Measurements from ENCODE around the gene PPP2R5A.
"Not testable (repeated sequence)": the region's sequence is repeated elsewhere in the genome, so short reads cannot be mapped to it uniquely, and the experiment has no call there.

Gene PPP2R5A

GRCh38 chr1:212267460-212267859, 17.8 kb upstream of the PPP2R5A start:
- DNase-seq (ENCODE audit: low read depth) = no peak

DNA sequence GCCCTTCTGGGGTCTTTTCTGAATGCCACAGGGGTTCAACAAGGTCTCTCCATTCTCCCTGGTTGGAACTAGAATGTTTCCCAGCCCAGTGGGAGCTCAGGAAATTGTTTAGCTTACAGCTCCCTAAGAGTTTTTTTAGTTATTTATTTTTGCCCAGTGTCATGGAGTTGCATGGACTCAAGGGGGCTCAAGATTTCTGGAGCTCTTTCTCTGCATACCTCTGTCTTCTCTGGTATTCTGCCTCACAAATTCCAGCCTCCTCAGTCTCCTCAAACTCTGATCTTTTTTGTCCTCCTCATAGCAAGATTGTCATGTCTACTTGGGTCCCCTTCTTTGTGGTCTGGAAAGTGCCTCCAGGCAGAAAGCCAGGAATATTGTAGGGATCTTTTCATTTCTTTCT, 15.9 kb upstream of the PPP2R5A start:
- no peak for DNase-seq (ENCODE audit: low read depth)

DNA sequence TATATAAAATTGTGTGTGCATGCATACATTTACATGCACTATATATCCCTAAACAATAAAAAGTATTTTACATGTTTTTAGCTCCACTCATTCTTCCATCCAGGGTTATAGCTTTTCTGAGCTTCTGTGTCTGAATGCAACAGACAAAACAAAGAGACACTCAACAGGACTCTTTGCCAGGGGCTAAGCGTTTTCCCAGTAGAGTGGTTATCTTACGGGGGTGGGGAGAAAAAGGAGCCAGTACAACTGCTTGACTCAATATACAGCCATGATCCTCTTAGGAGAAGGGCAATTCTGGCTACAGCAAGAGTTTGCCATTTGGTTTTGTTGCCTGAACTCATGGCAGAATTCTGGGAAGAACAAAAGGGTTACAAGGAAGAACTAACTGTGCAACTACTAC, 14.6 kb upstream of the PPP2R5A start:
- no peak for DNase-seq (ENCODE audit: low read depth)

DNA sequence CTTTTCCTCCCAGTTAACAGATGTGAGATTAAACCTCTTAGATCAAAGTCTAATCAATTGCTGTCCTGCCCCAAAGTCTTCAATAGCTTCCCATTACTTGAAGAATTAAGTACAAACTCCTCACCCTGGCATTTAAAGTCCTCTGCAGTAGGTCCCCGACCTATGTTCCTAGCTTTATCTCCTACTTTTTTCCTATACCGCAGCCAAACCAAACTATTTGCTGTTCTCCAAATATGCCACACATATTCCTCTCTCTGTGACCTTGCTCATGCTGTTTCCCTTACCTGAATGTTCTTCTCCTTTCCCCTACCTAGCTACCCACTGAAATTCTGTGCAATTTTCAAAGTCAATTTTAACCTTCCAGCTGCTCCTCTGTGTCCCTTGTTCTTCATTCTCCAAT, 14.0 kb upstream of the PPP2R5A start:
- no peak for DNase-seq (ENCODE audit: low read depth)

DNA sequence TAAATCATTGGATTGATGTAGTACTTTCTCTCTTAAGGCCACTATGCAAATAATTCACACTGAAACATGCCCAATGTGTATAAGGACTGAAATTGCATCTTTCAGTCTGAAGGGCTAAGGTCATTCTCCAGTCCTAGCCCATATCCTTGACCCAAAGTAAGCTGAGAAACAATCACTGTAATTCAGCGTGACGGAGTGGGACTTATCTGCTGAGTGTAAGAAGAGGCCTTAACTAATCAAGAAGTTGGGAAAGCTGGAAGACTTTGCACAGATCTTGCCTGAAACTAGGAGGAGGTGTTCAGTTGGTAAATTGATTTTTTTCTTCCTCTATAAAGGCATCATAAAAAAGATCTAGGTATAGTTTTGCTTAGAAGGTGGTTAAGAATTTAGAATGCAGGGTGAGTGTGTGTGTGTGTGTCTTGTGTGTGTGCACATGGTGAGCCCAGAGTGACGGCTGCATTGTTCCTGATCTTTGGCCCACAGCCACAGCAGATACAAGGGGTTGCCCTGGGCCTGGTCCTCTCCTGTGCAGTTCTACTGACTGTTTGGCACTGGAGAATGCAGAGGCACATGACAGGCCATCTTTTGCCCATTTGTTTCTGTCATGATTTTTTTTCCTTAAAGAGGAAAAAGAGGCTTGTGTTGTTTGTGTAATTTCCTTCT, 13.3 kb upstream of the PPP2R5A start:
- DNase-seq (ENCODE audit: low read depth) = no peak

- DNase-seq (ENCODE audit: low read depth) = no peak
Observed at GRCh38 chr1:212281590-212281989, 3.6 kb upstream of the PPP2R5A start.

GRCh38 chr1:212283741-212284140, 1.5 kb upstream of the PPP2R5A start:
- no peak for DNase-seq (ENCODE audit: low read depth)

DNA sequence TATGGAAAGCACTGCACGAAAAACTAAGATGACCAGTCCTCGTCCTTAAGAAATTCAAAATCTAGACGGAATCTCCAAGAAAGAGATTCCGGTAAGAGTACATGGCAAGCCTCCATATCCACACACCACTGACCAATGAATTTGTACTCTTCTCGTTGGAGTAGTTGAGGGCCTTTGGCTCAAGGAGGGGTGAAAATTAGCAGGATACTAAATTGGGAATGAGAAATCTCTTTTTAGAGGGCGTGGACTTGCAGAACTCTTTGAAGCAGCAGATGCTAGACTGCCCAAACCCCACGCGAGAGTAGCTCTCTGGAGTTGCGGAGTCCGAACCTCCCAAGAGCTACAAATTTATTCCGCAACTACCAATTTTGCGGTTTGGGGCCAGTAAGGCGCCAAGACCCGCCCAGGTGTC, 872 bp upstream of the PPP2R5A start:
- DNase-seq (ENCODE audit: low read depth) = no peak

DNA sequence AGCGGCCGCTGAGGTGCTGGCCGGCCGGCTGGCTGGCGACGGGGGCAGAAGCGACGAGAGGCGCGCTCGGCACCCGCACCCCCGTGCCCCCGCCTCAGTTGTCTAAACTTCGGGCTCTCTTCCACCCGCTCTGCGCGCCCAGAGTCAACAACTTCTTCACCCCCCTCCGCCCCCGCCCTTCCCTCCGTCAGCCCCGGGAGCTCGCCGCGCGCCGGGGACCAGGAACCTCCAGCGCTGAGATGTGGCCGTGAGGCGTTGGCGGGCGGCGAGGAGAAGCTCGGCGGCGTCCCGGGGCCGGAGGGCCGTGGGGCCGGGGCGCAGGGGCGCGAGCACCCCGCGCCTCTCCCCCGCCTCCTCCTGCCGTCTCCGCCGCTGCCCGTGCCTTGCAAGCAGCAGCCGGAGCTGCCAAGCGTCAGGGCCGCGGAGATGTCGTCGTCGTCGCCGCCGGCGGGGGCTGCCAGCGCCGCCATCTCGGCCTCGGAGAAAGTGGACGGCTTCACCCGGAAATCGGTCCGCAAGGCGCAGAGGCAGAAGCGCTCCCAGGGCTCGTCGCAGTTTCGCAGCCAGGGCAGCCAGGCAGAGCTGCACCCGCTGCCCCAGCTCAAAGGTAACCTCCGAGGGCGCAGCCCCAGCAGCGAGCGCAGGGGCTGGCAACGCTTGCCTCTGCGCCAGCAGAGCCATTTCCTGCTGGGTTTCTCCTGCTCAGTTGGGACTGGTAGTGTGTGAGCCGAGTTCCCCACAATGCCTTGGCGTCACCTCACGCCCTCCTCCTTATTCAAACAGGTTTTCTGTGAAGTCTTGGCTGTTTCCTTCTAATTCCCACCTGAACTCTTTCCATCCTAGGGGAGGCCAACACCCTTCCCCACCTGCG, 710 bp downstream of the PPP2R5A start:
- peak; percentile 57 for DNase-seq (ENCODE audit: low read depth)

DNA sequence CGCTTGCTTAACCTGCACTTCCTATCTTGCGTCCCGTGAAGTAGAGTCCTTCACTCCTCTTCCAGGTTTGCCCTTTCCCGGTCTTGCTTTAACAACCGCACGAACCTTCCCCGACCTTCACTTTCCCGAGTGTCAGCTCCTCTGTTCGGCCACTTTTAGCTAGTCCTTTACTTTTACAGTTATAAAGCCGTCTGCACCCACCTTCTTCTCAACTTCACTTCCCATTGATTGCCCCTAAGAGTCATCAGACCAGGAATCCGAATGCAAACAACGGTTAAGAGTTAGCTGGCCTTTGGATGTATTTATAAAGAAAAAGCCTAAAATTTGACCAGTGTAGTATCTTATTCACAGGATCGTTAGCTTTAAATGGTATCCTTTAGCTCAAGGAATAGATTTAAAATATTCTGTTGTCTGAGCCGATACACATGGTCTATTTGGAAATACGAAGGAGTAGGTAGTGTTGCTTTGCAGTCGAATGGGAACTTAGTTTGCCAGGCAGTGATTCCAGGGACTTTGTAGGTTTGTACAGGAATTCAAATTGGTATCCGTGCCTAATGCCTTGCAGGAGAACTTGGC, 1.4 kb downstream of the PPP2R5A start:
- no peak for DNase-seq (ENCODE audit: low read depth)

- DNase-seq (ENCODE audit: low read depth) = no peak
Observed at GRCh38 chr1:212287261-212287895, 2.2 kb downstream of the PPP2R5A start.

- DNase-seq (ENCODE audit: low read depth) = not testable (repeated sequence)
Observed at GRCh38 chr1:212287995-212288394, 2.8 kb downstream of the PPP2R5A start.

GRCh38 chr1:212288615-212289014, 3.4 kb downstream of the PPP2R5A start:
- no peak for DNase-seq (ENCODE audit: low read depth)

DNA sequence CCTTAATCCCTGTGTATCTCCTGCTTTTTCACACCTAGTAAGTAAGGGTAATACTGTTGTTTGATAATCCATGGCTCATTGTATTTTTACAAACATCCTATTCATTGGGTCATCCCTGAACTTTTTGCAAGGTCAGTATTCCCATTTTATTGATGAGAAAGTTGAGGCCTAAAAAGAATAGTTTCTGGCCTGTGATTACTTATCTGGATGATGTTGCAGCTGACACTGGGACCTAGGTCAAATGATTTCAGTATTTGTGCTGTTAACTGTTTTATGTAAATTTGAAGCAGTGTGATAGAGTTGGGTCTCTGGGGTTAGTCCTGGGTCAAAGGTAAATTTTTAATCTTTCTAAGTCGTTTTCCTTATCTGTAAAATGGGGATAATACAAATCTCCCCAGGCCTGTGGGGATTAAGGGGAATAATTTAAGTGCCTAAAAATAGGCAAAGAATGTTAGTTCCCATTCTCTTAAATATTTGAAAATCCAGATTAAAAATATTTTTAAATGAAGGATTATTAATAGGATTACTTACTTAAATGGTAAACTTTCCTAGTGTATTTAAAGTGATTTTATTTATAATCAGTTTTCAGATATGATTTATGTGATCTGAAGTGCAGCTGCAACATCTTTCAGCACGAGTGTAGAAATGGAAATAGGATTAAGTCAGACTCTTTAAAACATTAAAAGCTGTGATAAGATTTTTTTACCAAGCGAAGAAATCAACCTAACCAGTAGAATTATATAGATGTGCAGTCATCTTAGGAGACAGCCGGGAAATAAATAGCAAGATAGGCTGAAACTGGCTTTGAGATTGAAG, 4.3 kb downstream of the PPP2R5A start:
- no peak for DNase-seq (ENCODE audit: low read depth)

DNA sequence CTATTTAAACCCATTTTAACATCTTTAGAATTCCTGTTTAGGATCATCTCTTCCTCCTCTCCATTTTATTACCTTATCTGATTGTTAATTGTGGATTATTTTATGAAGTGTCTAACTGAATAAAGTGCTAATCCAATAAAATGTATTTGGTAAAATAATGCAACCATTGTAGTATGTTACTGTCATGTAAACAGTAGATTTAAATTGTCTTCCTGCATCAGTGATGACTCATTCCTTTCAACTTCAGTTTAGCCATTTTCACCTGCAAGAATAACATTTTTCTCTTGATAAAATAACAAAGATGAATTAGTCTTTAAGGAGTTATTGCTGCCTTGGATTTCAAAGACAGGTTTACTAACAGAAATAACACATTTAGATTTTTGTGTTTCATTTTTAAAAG, 5.4 kb downstream of the PPP2R5A start:
- no peak for DNase-seq (ENCODE audit: low read depth)

DNA sequence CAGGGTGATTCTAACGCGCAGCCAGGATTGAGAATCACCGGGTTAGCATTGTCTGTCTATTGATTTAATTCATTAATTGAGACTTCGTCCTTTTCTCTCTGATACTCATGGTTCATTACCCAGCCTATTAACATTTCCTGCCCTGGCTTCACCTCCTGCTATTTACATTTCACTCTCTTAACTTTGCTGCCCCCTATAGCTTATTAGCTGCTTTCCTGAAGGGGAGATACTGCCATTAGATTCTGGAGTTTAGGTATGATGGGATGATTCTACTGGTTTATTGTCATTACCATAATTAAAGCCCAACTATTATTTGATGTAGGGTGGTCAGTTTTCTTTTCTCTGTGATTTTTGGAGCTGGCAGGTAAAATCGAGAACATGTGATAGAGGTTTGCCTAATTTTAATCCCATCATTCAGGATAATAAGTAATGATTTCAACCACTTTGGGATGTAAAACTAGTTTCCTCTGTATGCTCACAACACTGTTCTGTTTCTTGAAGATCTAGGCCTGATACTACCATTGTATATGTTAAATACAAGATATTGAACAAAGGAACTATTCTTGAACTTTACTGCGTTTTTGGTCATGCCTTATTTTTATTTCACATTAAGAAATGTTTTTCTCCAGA, 6.4 kb downstream of the PPP2R5A start:
- no peak for DNase-seq (ENCODE audit: low read depth)

- no peak for DNase-seq (ENCODE audit: low read depth)
Observed at GRCh38 chr1:212292250-212293105, 7.3 kb downstream of the PPP2R5A start.

DNA sequence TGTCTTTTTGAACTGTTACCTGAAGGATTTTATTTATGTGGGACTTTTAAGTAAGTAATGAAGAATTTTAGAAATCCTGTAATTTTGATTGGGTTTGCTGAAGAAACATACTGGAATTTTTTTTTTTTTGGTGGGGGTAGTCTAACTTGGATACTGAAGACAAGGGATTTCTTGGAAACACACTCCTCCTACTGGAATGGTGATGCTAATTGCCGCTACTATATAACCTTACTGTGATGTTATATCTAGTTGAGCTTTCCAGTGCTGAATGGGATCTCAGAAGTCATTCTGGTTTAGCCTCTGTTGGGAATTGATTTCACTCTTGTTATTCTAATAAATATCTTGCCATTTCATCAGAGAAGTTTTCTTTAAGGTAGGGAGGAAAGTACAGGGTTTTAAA, 8.4 kb downstream of the PPP2R5A start:
- no peak for DNase-seq (ENCODE audit: low read depth)

GRCh38 chr1:212294983-212295382, 9.8 kb downstream of the PPP2R5A start:
- no peak for DNase-seq (ENCODE audit: low read depth)

DNA sequence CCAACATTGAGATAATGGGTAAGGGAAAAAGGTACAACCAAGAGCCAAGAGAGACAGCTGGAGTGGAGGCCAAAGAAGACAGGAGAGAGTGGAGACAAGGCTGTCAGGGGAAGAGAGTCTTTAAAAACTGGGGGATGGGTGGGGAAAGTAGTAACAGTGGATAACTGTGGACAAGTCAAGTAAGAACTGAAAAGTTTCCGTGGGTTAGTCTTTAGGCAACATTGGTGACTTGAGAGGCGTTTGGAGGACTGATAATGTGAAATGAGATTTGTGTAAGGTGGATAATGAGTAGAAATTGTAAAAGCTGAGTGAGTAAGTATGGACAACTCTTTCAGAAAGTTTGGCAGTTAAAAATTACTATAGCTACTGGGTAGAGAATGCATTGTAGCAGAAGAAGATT, 10.4 kb downstream of the PPP2R5A start:
- DNase-seq (ENCODE audit: low read depth) = no peak
